ENCODE data around the gene ZBTB7C.
"Not testable (repeated sequence)": the region's sequence is repeated elsewhere in the genome, so short reads cannot be mapped to it uniquely, and the experiment has no call there.

ZBTB7C gene

GRCh38 chr18:48293954-48294898 lies 115.0 kb downstream of the ZBTB7C start:
- no peak for DNase-seq

- DNase-seq = no peak
These were observed 116.3 kb downstream of the ZBTB7C start for GRCh38 chr18:48292782-48293424.

GRCh38 chr18:48292229-48292628 lies 117.0 kb downstream of the ZBTB7C start:
- no peak for DNase-seq

GRCh38 chr18:48290162-48290926 lies 118.8 kb downstream of the ZBTB7C start:
- no peak for DNase-seq

- DNase-seq = no peak
These were observed 124.4 kb downstream of the ZBTB7C start for GRCh38 chr18:48284743-48285142.

GRCh38 chr18:48284011-48284410 lies 125.2 kb downstream of the ZBTB7C start:
- not testable (repeated sequence) for DNase-seq

GRCh38 chr18:48281460-48281859 lies 127.7 kb downstream of the ZBTB7C start:
- not testable (repeated sequence) for DNase-seq

GRCh38 chr18:48279312-48279711 lies 129.9 kb downstream of the ZBTB7C start:
- DNase-seq = no peak

GRCh38 chr18:48278081-48278480 lies 131.1 kb downstream of the ZBTB7C start:
- no peak for DNase-seq

- DNase-seq = no peak
These were observed 134.9 kb downstream of the ZBTB7C start for GRCh38 chr18:48274301-48274700.

- DNase-seq = no peak
These were observed 138.3 kb downstream of the ZBTB7C start for GRCh38 chr18:48270929-48271328.

GRCh38 chr18:48265328-48265727 lies 143.9 kb downstream of the ZBTB7C start:
- DNase-seq = no peak

- no peak for DNase-seq
These were observed 145.0 kb downstream of the ZBTB7C start for GRCh38 chr18:48263914-48264902.

GRCh38 chr18:48263192-48263853 lies 145.9 kb downstream of the ZBTB7C start:
- DNase-seq = no peak

- no peak for DNase-seq
These were observed 148.9 kb downstream of the ZBTB7C start for GRCh38 chr18:48260237-48260636.

- no peak for DNase-seq
These were observed 152.3 kb downstream of the ZBTB7C start for GRCh38 chr18:48256848-48257247.

- no peak for DNase-seq
These were observed 155.0 kb downstream of the ZBTB7C start for GRCh38 chr18:48254077-48254602.

GRCh38 chr18:48252525-48252924 lies 156.7 kb downstream of the ZBTB7C start:
- no peak for DNase-seq

GRCh38 chr18:48250918-48251317 lies 158.3 kb downstream of the ZBTB7C start:
- no peak for DNase-seq

GRCh38 chr18:48250362-48250907 lies 158.7 kb downstream of the ZBTB7C start:
- no peak for DNase-seq

GRCh38 chr18:48249854-48250253 lies 159.3 kb downstream of the ZBTB7C start:
- no peak for DNase-seq

Data from NCI-H1048 (cell line).